Measurements from ENCODE around the gene FAM118A. TPM values are rescaled to one million over a fixed set of nuclear protein-coding genes. Genes with fewer than 3 reads are reported as not detected.

The FAM118A gene
- polyA plus RNA-seq, 1 donor (not counting 4 experiments of a cell fraction or from before 2014, with no cell fraction given), result 31.1 TPM

DNA sequence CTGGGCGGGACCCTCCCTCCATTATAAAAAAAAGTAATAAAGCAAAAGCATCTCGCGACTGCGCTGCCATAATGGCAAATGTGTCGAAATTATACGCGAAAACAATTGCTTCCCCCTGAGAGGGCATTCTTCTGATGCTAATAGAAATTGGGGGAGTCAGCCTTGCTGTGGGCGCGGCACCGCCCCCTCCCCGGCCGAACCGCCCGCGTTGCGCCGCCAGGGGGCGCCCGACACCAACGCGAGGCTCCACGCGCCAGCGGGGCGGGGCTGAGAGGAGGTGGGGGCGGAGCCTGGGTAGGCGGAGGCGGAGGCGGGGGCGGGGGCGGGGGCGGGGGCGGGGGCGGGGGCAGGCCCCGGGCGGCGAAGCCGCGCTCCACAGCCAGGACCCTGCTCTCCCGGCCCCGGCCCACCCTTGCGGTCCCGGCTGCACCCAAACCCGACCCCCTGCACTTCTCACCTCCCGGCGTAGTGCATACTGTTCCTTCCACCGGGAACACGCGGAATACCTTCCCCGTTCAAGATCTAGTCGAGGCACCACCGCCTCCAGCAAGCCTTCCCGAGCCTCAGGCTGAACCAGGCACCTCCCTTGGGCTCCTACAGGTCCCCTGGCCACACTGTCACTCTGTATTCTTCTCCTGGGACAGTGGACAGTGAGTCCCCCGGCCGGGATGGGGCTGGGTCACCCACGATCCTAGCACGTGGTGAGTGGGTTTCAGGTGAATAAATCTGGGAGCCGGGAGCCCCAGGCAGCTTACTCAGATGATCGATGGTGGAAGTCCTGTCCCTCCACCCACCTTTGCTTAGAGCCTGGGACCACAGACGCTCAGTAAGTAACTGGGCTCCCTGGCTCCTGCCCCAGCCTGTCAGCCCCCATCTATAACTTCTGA lies 40.5 kb upstream of the FAM118A start:
- Histone ChIP-seq H3K4me1 (ENCODE audit: control insufficient read depth, extremely low read depth, insufficient read depth, low read length) (peaks cover 10% of the 10 kb centered on the region), H2AFZ (ENCODE audit: control insufficient read depth, low read length) (peak overlapping the region; percentile 97), H3K79me2 (ENCODE audit: control insufficient read depth, insufficient read depth, low read length) (no peaks in the 10 kb centered on the region), H3K9ac (ENCODE audit: control insufficient read depth, extremely low read depth, insufficient read depth, low read length) (peak overlapping the region; percentile 64), H3K27ac (ENCODE audit: control insufficient read depth, insufficient read depth, low read length) (no peak overlapping the region), H3K9me3 (ENCODE audit: control insufficient read depth, low read depth, low read length) (no peaks in the 10 kb centered on the region), H3K9me1 (ENCODE audit: control insufficient read depth, extremely low read depth, insufficient read depth, low read length) (no peaks in the 10 kb centered on the region), H3K36me3 (ENCODE audit: control insufficient read depth in 2 of 2, extremely low read depth in 1 of 2, insufficient read depth in 2 of 2, low read length in 2 of 2) (no peaks in the 10 kb centered on the region), H3K4me3 (ENCODE audit: control insufficient read depth in 2 of 3, extremely low read depth in 1 of 3, insufficient read depth in 2 of 3, low read depth in 1 of 3, low read length in 3 of 3) (peak overlapping the region; percentile 49 to 61 (median 52)), H4K20me1 (ENCODE audit: control insufficient read depth, extremely low read depth, insufficient read depth, low read length) (no peaks in the 10 kb centered on the region), H3K4me2 (ENCODE audit: control insufficient read depth, extremely low read depth, insufficient read depth, low read depth, low read length) (peak overlapping the region; percentile 90), H3K27me3 (ENCODE audit: control insufficient read depth, extremely low read depth, insufficient read depth, low read length) (peaks cover 6% of the 10 kb centered on the region)
- DNase-seq (ENCODE audit: low read depth, low spot score) (no peak), FAIRE-seq (no peak)
- TF ChIP-seq, protein P1, sequence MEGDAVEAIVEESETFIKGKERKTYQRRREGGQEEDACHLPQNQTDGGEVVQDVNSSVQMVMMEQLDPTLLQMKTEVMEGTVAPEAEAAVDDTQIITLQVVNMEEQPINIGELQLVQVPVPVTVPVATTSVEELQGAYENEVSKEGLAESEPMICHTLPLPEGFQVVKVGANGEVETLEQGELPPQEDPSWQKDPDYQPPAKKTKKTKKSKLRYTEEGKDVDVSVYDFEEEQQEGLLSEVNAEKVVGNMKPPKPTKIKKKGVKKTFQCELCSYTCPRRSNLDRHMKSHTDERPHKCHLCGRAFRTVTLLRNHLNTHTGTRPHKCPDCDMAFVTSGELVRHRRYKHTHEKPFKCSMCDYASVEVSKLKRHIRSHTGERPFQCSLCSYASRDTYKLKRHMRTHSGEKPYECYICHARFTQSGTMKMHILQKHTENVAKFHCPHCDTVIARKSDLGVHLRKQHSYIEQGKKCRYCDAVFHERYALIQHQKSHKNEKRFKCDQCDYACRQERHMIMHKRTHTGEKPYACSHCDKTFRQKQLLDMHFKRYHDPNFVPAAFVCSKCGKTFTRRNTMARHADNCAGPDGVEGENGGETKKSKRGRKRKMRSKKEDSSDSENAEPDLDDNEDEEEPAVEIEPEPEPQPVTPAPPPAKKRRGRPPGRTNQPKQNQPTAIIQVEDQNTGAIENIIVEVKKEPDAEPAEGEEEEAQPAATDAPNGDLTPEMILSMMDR (optimal IDR thresholded peaks at IDR 0.05 in 1 of 3, IDR thresholded peaks at IDR 0.05 in 1 of 3, conservative IDR thresholded peaks at IDR 0.05 in 1 of 3; ENCODE audit: extremely low read depth in 1 of 3, insufficient read depth in 2 of 3, low read length in 3 of 3), result peak; percentile 66 to 92 (median 71)
- TF ChIP-seq EZH2 (IDR thresholded peaks at IDR 0.05; ENCODE audit: low read length), result no peak
- dilution Hi-C loops (cut with MboI; ENCODE audit: extremely low pct_ligation_motif_present, low sequenced_read_pairs), result no loop called here

DNA sequence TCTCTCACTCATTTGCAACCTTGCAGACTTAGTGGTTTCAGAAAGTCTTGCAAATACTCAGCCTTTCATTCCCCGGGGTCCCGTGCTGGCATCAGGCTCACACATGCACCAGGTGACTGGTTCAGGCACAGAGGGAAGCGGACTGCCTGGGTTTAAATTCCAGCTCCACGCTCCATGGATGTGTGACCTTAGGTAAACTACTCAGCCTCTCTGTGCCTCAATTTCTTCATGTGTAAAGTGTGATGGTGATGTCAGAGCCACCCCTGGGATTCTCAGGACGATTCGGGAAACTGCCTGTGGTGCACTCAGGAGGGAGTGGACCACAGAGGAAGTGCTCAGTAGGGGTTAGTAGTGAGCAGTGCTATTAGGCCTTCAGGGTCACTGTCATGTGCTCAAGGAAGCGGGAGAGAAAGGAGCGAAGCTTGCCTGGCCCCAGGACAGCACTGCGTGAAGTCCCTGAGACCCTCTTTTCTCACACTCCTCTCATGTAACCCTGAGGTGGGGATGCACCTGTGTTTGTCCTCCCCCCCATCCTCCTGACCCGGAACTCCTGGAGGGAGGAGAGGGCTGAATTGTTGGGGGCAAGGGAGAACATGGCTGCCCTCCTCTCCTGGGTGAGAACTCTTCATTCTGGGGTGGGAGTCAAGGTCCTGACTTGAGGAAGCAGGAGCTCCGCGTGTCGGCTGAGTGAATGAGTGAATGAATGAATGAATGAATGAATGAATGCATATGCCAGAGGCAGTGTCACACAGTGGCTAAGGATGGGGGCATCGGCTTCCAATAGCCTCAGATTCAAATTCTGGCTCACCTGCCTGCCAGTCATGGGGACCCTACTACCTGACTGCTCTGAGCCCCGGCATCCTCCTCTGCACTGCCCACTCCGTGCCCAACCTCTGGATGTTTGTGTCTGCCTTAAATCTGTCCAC lies 39.4 kb upstream of the FAM118A start:
- Histone ChIP-seq H3K27me3 (ENCODE audit: control insufficient read depth, extremely low read depth, insufficient read depth, low read length) (peaks cover 6% of the 10 kb centered on the region), H3K27ac (ENCODE audit: control insufficient read depth, insufficient read depth, low read length) (no peak overlapping the region), H3K9me3 (ENCODE audit: control insufficient read depth, low read depth, low read length) (no peaks in the 10 kb centered on the region), H2AFZ (ENCODE audit: control insufficient read depth, low read length) (no peak overlapping the region), H3K4me1 (ENCODE audit: control insufficient read depth, extremely low read depth, insufficient read depth, low read length) (peaks cover 8% of the 10 kb centered on the region), H3K36me3 (ENCODE audit: control insufficient read depth in 2 of 2, extremely low read depth in 1 of 2, insufficient read depth in 2 of 2, low read length in 2 of 2) (no peaks in the 10 kb centered on the region), H3K79me2 (ENCODE audit: control insufficient read depth, insufficient read depth, low read length) (no peaks in the 10 kb centered on the region), H3K4me3 (ENCODE audit: control insufficient read depth in 2 of 3, extremely low read depth in 1 of 3, insufficient read depth in 2 of 3, low read depth in 1 of 3, low read length in 3 of 3) (no peak overlapping the region), H4K20me1 (ENCODE audit: control insufficient read depth, extremely low read depth, insufficient read depth, low read length) (no peaks in the 10 kb centered on the region), H3K9ac (ENCODE audit: control insufficient read depth, extremely low read depth, insufficient read depth, low read length) (no peak overlapping the region), H3K9me1 (ENCODE audit: control insufficient read depth, extremely low read depth, insufficient read depth, low read length) (no peaks in the 10 kb centered on the region), H3K4me2 (ENCODE audit: control insufficient read depth, extremely low read depth, insufficient read depth, low read depth, low read length) (no peak overlapping the region)
- FAIRE-seq (no peak), DNase-seq (ENCODE audit: low read depth, low spot score) (no peak)
- dilution Hi-C loops (cut with MboI; ENCODE audit: extremely low pct_ligation_motif_present, low sequenced_read_pairs), result no loop called here
- TF ChIP-seq EZH2 (IDR thresholded peaks at IDR 0.05; ENCODE audit: low read length), result no peak
- TF ChIP-seq, protein P1 (optimal IDR thresholded peaks at IDR 0.05 in 1 of 3, IDR thresholded peaks at IDR 0.05 in 1 of 3, conservative IDR thresholded peaks at IDR 0.05 in 1 of 3; ENCODE audit: extremely low read depth in 1 of 3, insufficient read depth in 2 of 3, low read length in 3 of 3), result no peak

All from keratinocyte (primary cell).